ENCODE measurements around the gene TRIM26.

- TF ChIP-seq CTCF (IDR thresholded peaks at IDR 0.05; ENCODE audit: poor library complexity) (no peak), EZH2 (IDR thresholded peaks at IDR 0.05; ENCODE audit: borderline replicate concordance) (no peak)
These were observed 62.4 kb downstream of the TRIM26 start for GRCh38 chr6:30150671-30151395.
